Gastrocnemius medialis (tissue), 4 donors: Measurements from ENCODE around the gene RASSF1. TPM values are rescaled to one million over a fixed set of nuclear protein-coding genes. Genes with fewer than 3 reads are reported as not detected.

Experiments
- ATAC-seq, 2 donors: fragments of 150-250 bp; one replicate each; pipeline ENCODE4 v1.9.1; 2016
- DNase-seq, 2 donors: peaks; one replicate each; pipeline ENCODE4 v3.0.0-alpha.2; 2019
- H3K27ac ChIP-seq, 4 donors: fragments of 200-600 bp; sonication (generic); 1 replicate in 1 of 4; 2 replicates in 3 of 4; pipeline ENCODE4 v1.5.1; 2016 to 2018; ENCODE audit warnings: mild to moderate bottlenecking in 2 of 4, moderate library complexity in 1 of 4
- H3K27me3 ChIP-seq, 3 donors: fragments of 200-600 bp; sonication (generic) in 2 of 3; 1 replicate in 1 of 3; 2 replicates in 2 of 3; pipeline versions ENCODE4 v1.5.1 to v1.6.0; 2016 to 2019; ENCODE audit warnings: mild to moderate bottlenecking in 1 of 3, moderate library complexity in 1 of 3
- H3K36me3 ChIP-seq, 2 donors: fragments of 200-600 bp; sonication (generic) in 1 of 2; one replicate each; pipeline ENCODE4 v1.5.1; 2017 to 2018
- H3K4me1 ChIP-seq, 2 donors: fragments of 200-600 bp; sonication (generic) in 1 of 2; one replicate each; pipeline ENCODE4 v1.5.1; 2016 to 2017; ENCODE audit warnings: mild to moderate bottlenecking in 2 of 2
- H3K4me3 ChIP-seq, 4 donors: fragments of 200-600 bp; sonication (generic) in 3 of 4; 1 replicate in 1 of 4; 2 replicates in 3 of 4; pipeline ENCODE4 v1.5.1; 2016 to 2019; ENCODE audit warnings: mild to moderate bottlenecking in 2 of 4
- H3K9me3 ChIP-seq, 3 donors: fragments of 200-600 bp; sonication (generic) in 2 of 3; 1 replicate in 1 of 3; 2 replicates in 2 of 3; pipeline ENCODE4 v1.5.1; 2016 to 2019
- CTCF ChIP-seq, 5 experiments: fragments of 450-650 bp in 3 of 5; fragments of 200-600 bp in 2 of 5; sonication (generic) in 2 of 5; IDR thresholded peaks in 4 of 5; conservative IDR thresholded peaks in 1 of 5; 1 replicate in 4 of 5; 2 replicates in 1 of 5; pipeline ENCODE4 v1.5.1; 2016 to 2019; ENCODE audit warnings: antibody characterized with exemption in 5 of 5, mild to moderate bottlenecking in 3 of 5, moderate library complexity in 3 of 5
- POLR2A ChIP-seq, 2 donors: fragments of 450-650 bp; IDR thresholded peaks; one replicate each; pipeline ENCODE4 v1.6.1; 2017; ENCODE audit warnings: antibody characterized with exemption in 2 of 2, mild to moderate bottlenecking in 2 of 2, moderate library complexity in 2 of 2
- in situ Hi-C, 4 donors: fragments of 200-750 bp; cut with MboI; loops; one replicate each; pipeline versions ENCODE4 v1.15.0 to v1.8.0; 2017; ENCODE audit warnings: low sequenced_read_pairs in 4 of 4
- intact Hi-C: fragments of 100-400 bp; cut with DNase I; formaldehyde crosslinking; loops from one replicate; pipeline ENCODE4 v1.15.1; 2023; ENCODE audit warnings: low total_unique reads
- total RNA-seq, 4 donors: library from RNA; depleted of rRNA; stranded (reverse); fragments of >200 nt; gene quantifications; one replicate each; pipeline versions ENCODE4 v1.1.0 to v1.2.3, GENCODE V29; 2016

The RASSF1 gene
- total RNA-seq, 4 donors from 2014 or later = 13.3 to 22.5 (median 18.0) TPM

GRCh38 chr3:50385754-50386153 is 45.1 kb upstream of the RASSF1 start:
- in situ Hi-C loops = no loop called here
- Histone ChIP-seq H3K9me3 (no peaks in the 10 kb centered on the region), H3K27me3 (no peaks in the 10 kb centered on the region), H3K4me3 (no peak overlapping the region), H3K36me3 (no peaks in the 10 kb centered on the region), H3K4me1 (peaks cover 3 to 7% of the 10 kb centered on the region in 2 donors), H3K27ac (no peak overlapping the region)
- intact Hi-C loops = no loop called here
- no peak for ATAC-seq
- no peak for DNase-seq
- TF ChIP-seq CTCF (IDR thresholded peaks at IDR 0.05 in 4 of 5, conservative IDR thresholded peaks at IDR 0.05 in 1 of 5) = no peak
- TF ChIP-seq POLR2A (IDR thresholded peaks at IDR 0.05) = no peak

GRCh38 chr3:50383750-50384149 is 43.1 kb upstream of the RASSF1 start:
- intact Hi-C loops = no loop called here

DNA sequence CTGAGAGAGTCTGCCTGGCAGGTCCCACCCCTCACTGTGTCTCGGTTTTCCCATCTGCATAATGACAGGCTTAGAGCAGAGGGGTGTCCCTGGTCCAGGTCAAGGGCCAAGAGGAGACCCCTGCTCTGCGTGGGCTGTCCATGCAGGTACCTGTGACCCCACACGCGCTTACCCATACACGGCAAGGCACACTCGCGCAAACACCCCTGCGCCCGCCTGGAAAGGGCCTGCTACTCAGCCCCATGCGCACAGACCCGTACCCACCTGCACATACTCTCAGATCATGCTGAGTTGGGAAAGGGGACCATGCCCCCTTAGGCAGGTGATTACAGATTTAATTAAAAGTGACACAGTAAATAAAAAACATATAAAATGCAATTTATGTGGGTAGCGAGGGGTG is 42.1 kb upstream of the RASSF1 start:
- ATAC-seq = no peak
- no peak for TF ChIP-seq POLR2A (IDR thresholded peaks at IDR 0.05)

More at GRCh38 chr3:50383750-50384149, 43.1 kb upstream of the RASSF1 start:
- Histone ChIP-seq H3K27me3 (no peaks in the 10 kb centered on the region), H3K9me3 (no peaks in the 10 kb centered on the region), H3K4me3 (no peak overlapping the region), H3K4me1 (no peaks in the 10 kb centered on the region), H3K27ac (no peak overlapping the region), H3K36me3 (no peaks in the 10 kb centered on the region)
- no peak for ATAC-seq
- TF ChIP-seq CTCF (IDR thresholded peaks at IDR 0.05 in 4 of 5, conservative IDR thresholded peaks at IDR 0.05 in 1 of 5) (no peak), POLR2A (IDR thresholded peaks at IDR 0.05) (no peak)
- in situ Hi-C loops = no loop called here
- DNase-seq = no peak

DNA sequence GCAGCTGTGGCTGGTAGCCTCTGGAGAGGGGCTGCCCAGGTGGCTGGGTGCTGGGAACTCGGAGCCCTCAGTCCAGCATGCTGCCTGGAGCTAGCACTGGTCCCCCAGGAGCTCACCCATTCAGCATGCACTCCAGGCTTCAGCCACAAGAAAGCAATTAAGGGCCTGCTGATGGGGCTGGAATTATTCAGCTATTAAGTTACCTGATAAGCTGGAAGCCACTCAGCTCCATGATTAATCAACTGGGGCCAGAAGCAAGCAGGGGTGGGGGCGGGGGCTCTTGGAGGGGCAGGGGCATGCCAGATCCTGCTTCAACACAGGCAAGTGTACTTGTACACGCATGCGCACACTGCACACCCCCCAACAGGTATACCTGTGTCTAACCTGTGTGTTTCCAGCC is 40.7 kb upstream of the RASSF1 start:
- no peaks in the 10 kb centered on the region for H3K27me3 ChIP-seq
- TF ChIP-seq CTCF (IDR thresholded peaks at IDR 0.05 in 4 of 5, conservative IDR thresholded peaks at IDR 0.05 in 1 of 5) (no peak), POLR2A (IDR thresholded peaks at IDR 0.05) (no peak)
- no peak overlapping the region for H3K4me3 ChIP-seq
- H3K4me1 ChIP-seq = no peaks in the 10 kb centered on the region
- no peak for DNase-seq
- no peak overlapping the region for H3K27ac ChIP-seq
- in situ Hi-C loops = no loop called here
- no peaks in the 10 kb centered on the region for H3K9me3 ChIP-seq
- no peaks in the 10 kb centered on the region for H3K36me3 ChIP-seq
- intact Hi-C loops = no loop called here
- no peak for ATAC-seq

More for the DNA sequence above, 42.1 kb upstream of the RASSF1 start:
- in situ Hi-C loops (no loop called here), intact Hi-C loops (no loop called here)
- H3K4me3 ChIP-seq = no peak overlapping the region
- H3K27ac ChIP-seq = no peak overlapping the region
- H3K27me3 ChIP-seq = no peaks in the 10 kb centered on the region
- H3K36me3 ChIP-seq = no peaks in the 10 kb centered on the region
- H3K4me1 ChIP-seq = no peaks in the 10 kb centered on the region
- no peak for DNase-seq
- no peaks in the 10 kb centered on the region for H3K9me3 ChIP-seq

GRCh38 chr3:50380405-50381085 is 39.9 kb upstream of the RASSF1 start:
- Histone ChIP-seq H3K9me3 (no peaks in the 10 kb centered on the region), H3K4me1 (no peaks in the 10 kb centered on the region), H3K27me3 (no peaks in the 10 kb centered on the region), H3K27ac (no peak overlapping the region), H3K36me3 (no peaks in the 10 kb centered on the region), H3K4me3 (no peak overlapping the region)
- intact Hi-C loops = no loop called here
- ATAC-seq (no peak), DNase-seq (no peak)
- no peak for TF ChIP-seq CTCF (IDR thresholded peaks at IDR 0.05 in 4 of 5, conservative IDR thresholded peaks at IDR 0.05 in 1 of 5)
- no peak for TF ChIP-seq POLR2A (IDR thresholded peaks at IDR 0.05)
- in situ Hi-C loops = no loop called here
